ENCODE measurements around the gene TNNI3K. TPM values are rescaled to one million over a fixed set of nuclear protein-coding genes. Genes with fewer than 3 reads are reported as not detected.

Gene TNNI3K
- total and polyA plus RNA-seq, 2 of the 8 experiments (the other 6 are each of a cell fraction or from before 2014, with no cell fraction given) = 0.41 to 0.48 TPM

DNA sequence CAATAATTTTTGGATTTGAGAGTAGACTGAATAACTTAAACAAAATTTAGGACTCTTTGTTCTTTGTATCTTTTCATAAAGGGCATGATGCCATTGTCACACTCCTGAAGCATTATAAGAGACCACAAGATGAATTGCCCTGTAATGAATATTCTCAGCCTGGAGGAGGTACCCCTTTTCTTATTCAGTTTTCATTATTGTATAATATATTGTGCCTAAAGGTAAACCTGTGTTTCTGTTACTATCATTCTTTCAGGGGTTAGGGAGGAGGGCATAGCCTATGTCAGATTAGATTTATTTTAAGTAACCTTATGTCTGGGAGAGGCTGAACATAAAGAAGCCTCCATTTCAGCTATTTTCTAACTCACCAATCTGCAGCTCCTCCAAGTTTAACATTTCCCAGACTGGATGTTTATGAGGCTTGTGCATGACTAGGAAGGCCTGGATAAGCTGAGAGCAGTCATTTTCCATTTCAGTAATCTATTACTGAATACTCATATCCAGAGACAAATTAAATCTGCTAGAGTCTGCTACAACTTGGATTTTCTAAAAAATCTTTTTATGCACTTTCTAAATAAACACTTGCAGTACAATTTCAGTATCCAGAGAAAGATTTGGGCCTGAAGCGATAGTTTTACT is 132.1 kb downstream of the TNNI3K start (continued):
- TF ChIP-seq, protein P1, sequence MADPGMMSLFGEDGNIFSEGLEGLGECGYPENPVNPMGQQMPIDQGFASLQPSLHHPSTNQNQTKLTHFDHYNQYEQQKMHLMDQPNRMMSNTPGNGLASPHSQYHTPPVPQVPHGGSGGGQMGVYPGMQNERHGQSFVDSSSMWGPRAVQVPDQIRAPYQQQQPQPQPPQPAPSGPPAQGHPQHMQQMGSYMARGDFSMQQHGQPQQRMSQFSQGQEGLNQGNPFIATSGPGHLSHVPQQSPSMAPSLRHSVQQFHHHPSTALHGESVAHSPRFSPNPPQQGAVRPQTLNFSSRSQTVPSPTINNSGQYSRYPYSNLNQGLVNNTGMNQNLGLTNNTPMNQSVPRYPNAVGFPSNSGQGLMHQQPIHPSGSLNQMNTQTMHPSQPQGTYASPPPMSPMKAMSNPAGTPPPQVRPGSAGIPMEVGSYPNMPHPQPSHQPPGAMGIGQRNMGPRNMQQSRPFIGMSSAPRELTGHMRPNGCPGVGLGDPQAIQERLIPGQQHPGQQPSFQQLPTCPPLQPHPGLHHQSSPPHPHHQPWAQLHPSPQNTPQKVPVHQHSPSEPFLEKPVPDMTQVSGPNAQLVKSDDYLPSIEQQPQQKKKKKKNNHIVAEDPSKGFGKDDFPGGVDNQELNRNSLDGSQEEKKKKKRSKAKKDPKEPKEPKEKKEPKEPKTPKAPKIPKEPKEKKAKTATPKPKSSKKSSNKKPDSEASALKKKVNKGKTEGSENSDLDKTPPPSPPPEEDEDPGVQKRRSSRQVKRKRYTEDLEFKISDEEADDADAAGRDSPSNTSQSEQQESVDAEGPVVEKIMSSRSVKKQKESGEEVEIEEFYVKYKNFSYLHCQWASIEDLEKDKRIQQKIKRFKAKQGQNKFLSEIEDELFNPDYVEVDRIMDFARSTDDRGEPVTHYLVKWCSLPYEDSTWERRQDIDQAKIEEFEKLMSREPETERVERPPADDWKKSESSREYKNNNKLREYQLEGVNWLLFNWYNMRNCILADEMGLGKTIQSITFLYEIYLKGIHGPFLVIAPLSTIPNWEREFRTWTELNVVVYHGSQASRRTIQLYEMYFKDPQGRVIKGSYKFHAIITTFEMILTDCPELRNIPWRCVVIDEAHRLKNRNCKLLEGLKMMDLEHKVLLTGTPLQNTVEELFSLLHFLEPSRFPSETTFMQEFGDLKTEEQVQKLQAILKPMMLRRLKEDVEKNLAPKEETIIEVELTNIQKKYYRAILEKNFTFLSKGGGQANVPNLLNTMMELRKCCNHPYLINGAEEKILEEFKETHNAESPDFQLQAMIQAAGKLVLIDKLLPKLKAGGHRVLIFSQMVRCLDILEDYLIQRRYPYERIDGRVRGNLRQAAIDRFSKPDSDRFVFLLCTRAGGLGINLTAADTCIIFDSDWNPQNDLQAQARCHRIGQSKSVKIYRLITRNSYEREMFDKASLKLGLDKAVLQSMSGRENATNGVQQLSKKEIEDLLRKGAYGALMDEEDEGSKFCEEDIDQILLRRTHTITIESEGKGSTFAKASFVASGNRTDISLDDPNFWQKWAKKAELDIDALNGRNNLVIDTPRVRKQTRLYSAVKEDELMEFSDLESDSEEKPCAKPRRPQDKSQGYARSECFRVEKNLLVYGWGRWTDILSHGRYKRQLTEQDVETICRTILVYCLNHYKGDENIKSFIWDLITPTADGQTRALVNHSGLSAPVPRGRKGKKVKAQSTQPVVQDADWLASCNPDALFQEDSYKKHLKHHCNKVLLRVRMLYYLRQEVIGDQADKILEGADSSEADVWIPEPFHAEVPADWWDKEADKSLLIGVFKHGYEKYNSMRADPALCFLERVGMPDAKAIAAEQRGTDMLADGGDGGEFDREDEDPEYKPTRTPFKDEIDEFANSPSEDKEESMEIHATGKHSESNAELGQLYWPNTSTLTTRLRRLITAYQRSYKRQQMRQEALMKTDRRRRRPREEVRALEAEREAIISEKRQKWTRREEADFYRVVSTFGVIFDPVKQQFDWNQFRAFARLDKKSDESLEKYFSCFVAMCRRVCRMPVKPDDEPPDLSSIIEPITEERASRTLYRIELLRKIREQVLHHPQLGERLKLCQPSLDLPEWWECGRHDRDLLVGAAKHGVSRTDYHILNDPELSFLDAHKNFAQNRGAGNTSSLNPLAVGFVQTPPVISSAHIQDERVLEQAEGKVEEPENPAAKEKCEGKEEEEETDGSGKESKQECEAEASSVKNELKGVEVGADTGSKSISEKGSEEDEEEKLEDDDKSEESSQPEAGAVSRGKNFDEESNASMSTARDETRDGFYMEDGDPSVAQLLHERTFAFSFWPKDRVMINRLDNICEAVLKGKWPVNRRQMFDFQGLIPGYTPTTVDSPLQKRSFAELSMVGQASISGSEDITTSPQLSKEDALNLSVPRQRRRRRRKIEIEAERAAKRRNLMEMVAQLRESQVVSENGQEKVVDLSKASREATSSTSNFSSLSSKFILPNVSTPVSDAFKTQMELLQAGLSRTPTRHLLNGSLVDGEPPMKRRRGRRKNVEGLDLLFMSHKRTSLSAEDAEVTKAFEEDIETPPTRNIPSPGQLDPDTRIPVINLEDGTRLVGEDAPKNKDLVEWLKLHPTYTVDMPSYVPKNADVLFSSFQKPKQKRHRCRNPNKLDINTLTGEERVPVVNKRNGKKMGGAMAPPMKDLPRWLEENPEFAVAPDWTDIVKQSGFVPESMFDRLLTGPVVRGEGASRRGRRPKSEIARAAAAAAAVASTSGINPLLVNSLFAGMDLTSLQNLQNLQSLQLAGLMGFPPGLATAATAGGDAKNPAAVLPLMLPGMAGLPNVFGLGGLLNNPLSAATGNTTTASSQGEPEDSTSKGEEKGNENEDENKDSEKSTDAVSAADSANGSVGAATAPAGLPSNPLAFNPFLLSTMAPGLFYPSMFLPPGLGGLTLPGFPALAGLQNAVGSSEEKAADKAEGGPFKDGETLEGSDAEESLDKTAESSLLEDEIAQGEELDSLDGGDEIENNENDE (IDR thresholded peaks at IDR 0.05; ENCODE audit: insufficient replicate concordance, low read length) = no peak
- TF ChIP-seq JUN (IDR thresholded peaks at IDR 0.05; ENCODE audit: low read depth, low read length) = no peak
- no peak for TF ChIP-seq CBX5 (IDR thresholded peaks at IDR 0.05; ENCODE audit: low read depth, low read length)
- TF ChIP-seq SIRT6 (IDR thresholded peaks at IDR 0.05; ENCODE audit: low read length) = no peak

All from H1 (cell line).